GM19397 (cell line): Measurements from ENCODE around the gene DUSP22.

Source experiments
- ATAC-seq: cut with Tn5 transposase; IDR thresholded peaks from one replicate; pipeline ENCODE4 v1.9.1; 2021; ENCODE audit warnings: mild to moderate bottlenecking, moderate library complexity; ENCODE audit not compliant: unreplicated experiment

Gene DUSP22

DNA sequence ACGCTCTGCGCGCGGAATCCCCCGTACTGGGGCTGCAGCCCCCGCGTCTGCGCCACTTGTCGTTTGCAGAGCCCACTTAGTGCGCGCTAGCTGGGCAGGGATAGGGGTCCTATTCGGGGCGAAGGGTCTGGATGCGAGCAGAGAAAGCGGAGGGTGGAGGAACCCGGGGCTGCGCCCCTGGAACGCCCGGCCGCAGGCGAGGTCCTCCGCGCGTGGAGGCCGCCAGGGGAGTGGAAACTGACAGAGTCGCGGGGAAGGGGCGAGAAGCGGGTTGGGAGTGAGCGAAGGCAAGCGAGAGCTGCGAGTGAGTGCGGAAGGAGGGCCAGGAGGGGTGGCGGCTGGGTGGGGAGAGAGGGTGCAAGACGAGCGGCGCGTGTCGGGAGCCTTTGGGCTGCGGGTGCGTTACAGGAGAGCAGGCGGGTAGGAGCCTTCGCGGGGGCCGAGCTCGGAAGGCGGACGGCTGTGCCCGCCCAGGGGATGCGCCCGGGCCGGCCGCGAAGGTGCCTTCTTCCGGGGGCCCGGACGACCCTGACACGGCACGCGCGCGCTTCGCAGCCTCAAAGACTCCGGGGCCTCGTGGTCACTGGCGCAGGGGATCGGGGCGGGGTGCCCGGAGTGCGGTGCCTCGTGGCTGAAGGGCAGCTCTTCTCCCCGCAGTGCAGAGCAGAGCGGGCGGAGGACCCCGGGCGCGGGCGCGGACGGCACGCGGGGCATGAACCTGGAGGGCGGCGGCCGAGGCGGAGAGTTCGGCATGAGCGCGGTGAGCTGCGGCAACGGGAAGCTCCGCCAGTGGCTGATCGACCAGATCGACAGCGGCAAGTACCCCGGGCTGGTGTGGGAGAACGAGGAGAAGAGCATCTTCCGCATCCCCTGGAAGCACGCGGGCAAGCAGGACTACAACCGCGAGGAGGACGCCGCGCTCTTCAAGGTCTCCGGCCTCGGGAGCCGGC lies 100.4 kb downstream of the DUSP22 start:
- no peak for ATAC-seq

DNA sequence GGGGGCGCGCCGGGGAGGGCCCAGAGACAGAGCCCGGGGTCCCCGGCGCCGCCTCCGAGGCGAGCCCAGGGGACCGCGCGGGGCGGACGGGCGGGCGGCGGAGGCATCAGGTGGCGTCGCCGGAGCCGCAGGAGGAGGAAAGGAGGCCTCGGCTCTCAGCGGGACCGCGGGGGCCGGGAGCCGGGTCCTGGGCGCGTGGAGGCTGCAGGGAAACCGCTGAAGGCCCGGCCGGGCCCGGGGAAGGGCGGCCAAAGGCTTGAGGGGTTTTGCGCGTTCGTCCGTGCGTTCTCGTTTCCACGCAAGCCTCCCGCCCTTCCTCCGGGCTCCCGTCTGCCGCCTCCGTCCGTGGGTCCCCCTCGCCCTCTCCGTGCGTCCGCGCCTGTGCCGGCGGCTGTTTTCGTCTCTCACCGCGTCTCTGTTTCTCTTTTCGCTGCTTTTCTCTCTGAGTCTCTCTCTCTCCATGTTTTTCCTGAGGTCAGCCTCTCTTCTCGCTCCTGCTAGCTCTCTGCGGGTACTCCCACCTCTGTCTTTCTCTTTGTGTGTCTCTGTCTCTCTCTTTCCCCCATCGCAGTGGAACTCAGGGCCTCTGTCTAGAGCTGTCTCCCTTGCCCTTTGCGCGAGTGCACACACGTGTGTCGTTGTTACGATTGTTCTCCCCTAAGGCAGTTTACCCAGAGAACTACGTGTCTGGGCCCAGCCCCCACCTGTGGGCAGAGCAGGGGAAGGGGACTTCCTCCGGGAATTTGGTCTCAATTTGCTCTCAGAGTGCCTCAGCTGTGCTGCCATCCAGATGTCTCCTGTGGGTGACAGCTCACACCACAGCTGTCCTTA lies 101.3 kb downstream of the DUSP22 start:
- no peak for ATAC-seq

DNA sequence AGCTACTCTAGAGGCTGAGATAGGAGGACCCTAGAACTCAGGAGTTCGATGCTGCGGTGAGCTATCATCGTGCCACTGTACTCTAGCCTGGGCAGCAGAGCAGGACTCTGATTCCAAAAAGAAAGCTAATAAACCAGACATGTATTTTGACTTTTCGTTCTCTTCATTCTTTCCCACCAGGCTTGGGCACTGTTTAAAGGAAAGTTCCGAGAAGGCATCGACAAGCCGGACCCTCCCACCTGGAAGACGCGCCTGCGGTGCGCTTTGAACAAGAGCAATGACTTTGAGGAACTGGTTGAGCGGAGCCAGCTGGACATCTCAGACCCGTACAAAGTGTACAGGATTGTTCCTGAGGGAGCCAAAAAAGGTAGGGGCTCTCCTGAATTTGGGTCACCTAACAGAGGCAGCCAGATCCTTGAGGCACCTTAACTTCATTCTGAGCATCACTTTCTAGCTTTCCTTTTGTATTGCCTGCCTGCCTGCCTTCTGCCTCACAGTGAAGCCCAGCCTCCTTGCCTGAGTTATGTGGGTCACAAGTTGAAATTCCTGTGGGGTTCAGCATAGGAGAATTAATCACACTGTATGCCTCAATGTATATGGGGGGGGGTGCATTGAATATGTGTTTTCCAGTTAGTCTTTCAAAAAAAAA lies 102.5 kb downstream of the DUSP22 start:
- no peak for ATAC-seq

DNA sequence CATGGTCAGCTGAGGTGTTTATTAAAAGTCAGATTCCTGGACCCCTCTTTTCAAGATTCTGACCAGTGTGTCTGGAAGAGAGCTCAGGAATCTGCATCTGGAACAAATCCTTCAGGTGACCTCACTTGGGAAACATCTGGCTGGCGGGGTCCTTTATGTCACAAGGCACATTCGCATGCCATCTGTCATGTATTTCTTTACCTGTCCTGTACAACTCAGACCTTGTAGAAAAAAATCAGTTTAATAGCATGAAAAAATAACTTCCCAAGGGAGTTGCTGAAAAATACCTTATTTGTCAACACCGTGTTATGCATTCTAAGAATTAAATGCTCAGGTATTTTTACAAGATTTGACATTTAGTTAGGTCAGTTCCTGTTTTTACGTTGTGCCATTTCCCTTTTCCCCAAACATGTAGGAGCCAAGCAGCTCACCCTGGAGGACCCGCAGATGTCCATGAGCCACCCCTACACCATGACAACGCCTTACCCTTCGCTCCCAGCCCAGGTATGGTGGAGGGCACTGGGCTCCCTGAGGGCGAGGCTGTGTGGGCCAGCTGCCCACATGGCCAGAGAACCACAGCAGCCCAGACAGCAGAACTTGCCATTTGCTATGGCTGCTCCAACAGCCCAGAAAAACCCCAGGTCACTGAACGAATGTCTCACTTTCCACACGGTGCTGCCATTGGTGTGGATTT lies 103.3 kb downstream of the DUSP22 start:
- no peak for ATAC-seq

DNA sequence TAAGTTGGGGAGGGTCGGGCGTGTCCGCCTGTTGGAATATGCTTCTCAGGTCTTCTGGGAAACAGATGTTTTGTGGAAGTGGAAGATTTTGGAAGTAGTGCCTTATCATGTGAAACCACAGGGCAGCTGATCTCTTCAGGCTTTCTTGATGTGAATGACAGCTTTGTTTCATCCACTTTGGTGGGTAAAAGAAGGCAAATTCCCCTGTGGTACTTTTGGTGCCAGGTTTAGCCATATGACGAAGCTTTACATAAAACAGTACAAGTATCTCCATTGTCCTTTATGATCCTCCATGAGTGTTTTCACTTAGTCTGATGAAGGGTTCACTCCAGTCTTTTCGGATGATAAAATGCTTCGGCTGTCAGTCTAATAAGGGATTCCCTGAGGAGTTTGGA lies 103.8 kb downstream of the DUSP22 start:
- no peak for ATAC-seq

DNA sequence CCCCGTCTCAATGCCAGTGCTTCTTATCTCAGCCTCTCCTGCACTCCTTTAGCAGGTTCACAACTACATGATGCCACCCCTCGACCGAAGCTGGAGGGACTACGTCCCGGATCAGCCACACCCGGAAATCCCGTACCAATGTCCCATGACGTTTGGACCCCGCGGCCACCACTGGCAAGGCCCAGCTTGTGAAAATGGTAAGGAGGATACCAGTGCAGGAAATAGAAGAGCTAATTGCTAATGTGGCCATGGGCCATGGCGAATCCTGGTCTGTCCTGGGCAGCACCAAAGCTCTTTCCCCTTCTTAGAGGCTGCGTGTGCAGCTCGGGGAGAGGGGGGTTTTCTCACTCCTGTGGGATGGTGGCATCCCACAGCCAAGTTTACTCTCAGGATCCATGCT lies 104.8 kb downstream of the DUSP22 start:
- no peak for ATAC-seq

DNA sequence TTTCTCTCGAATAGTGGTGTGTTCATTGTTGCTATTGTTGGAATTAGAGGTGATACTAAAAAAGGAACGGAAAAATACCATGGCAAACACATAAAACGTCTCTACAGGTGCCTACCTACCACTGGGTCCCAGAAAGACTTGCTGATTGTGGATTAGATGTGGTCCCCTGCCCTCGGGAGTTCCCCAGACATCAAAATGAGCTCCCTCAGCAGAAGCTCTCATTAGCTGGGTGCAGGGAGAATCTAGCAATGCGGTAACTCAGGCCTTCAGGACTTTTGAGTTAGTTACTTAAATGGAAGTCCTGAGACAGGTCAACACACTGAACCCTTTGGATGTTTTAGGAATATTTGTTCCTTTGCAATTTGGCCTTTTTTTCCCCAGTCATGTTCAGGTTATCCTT lies 105.3 kb downstream of the DUSP22 start:
- ATAC-seq = no peak

DNA sequence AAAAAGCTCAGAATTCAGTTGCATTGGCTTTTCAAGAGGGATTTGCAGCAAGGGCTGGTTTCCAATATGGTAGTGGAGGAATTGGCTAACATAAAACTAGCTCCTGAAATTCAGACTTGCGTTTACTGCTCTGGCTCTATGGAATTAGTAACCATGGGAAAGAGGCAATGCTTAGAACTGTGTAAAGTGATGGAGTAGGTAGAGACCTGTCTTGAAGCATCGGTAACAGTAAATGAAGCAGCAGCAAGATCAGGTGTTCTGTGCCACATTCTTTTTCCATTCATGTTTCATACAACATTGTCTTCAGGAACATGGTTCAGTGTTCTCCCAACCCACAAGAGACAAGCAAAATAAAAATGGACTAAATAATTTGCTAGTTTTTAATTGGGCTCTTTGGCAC lies 105.8 kb downstream of the DUSP22 start:
- ATAC-seq = no peak

DNA sequence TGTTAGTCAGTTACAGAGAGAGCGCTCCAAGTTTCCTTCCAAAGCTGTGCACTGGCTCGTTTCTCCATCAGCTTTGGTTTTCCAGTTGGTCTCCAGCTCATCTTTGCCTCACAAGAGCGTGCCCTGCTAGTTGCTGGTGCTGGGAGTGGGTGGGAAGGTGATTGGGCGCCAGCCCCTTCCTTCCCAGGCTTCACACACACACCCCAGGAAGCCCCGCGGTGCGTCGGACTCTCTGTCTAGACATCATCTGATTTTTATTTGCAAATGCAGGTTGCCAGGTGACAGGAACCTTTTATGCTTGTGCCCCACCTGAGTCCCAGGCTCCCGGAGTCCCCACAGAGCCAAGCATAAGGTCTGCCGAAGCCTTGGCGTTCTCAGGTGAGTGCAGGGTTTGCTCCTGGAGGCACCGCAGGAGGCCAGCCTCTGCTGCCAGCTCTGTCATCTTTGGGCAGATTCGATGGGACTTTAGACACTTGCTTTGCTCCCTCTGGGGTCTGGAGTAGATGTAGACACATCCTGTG lies 106.3 kb downstream of the DUSP22 start:
- no peak for ATAC-seq

DNA sequence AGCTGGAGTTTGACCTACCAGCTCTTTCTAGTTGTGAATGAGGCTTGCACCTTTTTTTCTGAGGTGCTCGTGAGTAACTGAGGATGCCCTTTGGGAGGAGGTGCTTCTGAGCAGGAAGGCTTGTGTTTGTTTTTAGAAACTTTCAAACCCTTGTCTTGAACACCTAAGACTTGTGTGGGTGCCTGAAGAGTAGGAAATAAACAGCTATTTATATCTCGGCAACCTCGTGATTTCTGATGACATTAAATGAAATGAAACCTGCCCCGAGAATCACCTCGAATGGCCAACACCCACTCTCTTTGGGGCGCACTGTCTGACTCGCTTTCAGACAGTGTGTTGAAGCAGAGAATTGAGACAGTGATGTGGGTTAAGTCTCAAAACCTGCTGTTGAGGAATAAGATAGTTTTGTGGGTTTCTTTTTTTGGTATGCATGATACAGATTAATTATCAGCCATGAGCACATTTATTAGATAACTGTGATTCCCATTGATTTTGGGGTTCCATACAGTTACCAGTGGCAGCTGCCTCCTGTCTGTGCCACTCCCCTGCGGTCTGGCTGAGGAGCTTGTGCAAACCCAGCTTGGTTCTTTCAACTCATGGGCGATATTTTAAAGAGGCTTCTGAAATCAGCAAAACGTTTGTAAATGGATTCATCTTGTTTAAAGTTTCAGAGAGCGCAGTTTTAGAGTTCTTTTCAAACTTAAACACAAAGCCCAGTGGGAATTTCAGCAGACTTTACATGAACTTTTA lies 107.7 kb downstream of the DUSP22 start:
- no peak for ATAC-seq

DNA sequence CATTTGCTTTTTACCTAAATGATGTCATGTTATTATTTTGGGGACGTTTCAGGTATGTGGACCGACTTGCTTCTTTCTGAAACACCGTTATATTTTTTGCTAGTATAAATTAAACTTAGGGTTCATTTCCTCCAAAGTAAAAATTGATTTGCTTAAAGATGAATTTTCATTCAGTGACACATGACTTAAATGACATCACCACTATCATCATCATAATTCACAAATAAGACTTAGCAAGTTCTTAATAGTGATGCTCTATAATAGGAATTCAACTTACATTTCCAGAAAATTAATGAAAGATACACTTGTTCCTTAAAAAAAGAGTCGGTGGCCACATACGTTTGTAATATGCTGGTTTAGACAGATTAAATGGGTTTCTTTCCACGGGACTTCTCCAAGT lies 108.5 kb downstream of the DUSP22 start:
- no peak for ATAC-seq
